Adrenal gland (tissue), 5 donors: ENCODE results near the gene FAM89B.

Experiments used
- CTCF ChIP-seq, 6 experiments: fragments of 450-650 bp in 4 of 6; fragments of 200-600 bp in 2 of 6; sonication (generic) in 1 of 6; IDR thresholded peaks; 1 replicate in 5 of 6; 2 replicates in 1 of 6; pipeline versions ENCODE4 v1.5.1 to v1.8.0; 2016 to 2021; ENCODE audit warnings: antibody characterized with exemption in 6 of 6, mild to moderate bottlenecking in 2 of 6, moderate library complexity in 1 of 6
- POLR2A ChIP-seq, 2 donors: fragments of 450-650 bp; IDR thresholded peaks; one replicate each; pipeline ENCODE4 v1.6.1; 2017; ENCODE audit warnings: antibody characterized with exemption in 2 of 2, mild to moderate bottlenecking in 2 of 2, moderate library complexity in 1 of 2
- donor health status: DM: no; HTN: no; CAD: no.

GRCh38 chr11:65574109-65574810 is 1.9 kb downstream of the FAM89B start:
- TF ChIP-seq POLR2A (IDR thresholded peaks at IDR 0.05) (no peak), CTCF (IDR thresholded peaks at IDR 0.05) (peak; percentile 38 to 98 (median 80))
